Peyer's patch (tissue), 4 donors: ENCODE data around the gene EPC2. TPM values are rescaled to one million over a fixed set of nuclear protein-coding genes. Genes with fewer than 3 reads are reported as not detected.
"Not testable (repeated sequence)": the region's sequence is repeated elsewhere in the genome, so short reads cannot be mapped to it uniquely, and the experiment has no call there.

Experiments used
- DNase-seq, 3 donors: peaks; one replicate each; pipeline ENCODE4 v3.0.0-alpha.2; 2017 to 2019
- H3K27ac ChIP-seq, 4 donors: fragments of 200-600 bp; sonication (generic); one replicate each; pipeline ENCODE4 v1.5.1; 2016 to 2019
- H3K27me3 ChIP-seq, 2 donors: fragments of 200-600 bp; sonication (generic); one replicate each; pipeline ENCODE4 v1.5.1; 2019
- H3K36me3 ChIP-seq, 3 donors: fragments of 200-600 bp; sonication (generic); one replicate each; pipeline ENCODE4 v1.5.1; 2016 to 2019
- H3K4me1 ChIP-seq, 4 donors: fragments of 200-600 bp; sonication (generic); one replicate each; pipeline ENCODE4 v1.5.1; 2016 to 2019
- H3K4me3 ChIP-seq, 4 donors: fragments of 200-600 bp; sonication (generic); 1 replicate in 3 of 4; 2 replicates in 1 of 4; pipeline ENCODE4 v1.5.1; 2016 to 2019; ENCODE audit warnings: mild to moderate bottlenecking in 1 of 4
- H3K9me3 ChIP-seq, 4 donors: fragments of 200-600 bp; sonication (generic); one replicate each; pipeline ENCODE4 v1.5.1; 2016 to 2019; ENCODE audit warnings: mild to moderate bottlenecking in 1 of 4
- POLR2A ChIP-seq, 2 donors: fragments of 450-650 bp; IDR thresholded peaks; one replicate each; pipeline ENCODE4 v1.5.1; 2017; ENCODE audit warnings: antibody characterized with exemption in 2 of 2, mild to moderate bottlenecking in 2 of 2, moderate library complexity in 2 of 2
- total RNA-seq, 4 donors: library from RNA; depleted of rRNA; stranded (reverse); fragments of >200 nt; gene quantifications; one replicate each; pipeline ENCODE4 v1.1.0, GENCODE V29; 2016
- TF ChIP-seq, protein P1 (sequence below), 6 experiments: fragments of 450-650 bp in 4 of 6; fragments of 200-600 bp in 2 of 6; sonication (generic) in 1 of 6; IDR thresholded peaks; one replicate each; pipeline ENCODE4 v1.5.1; 2017 to 2019; ENCODE audit warnings: antibody characterized with exemption in 6 of 6, mild to moderate bottlenecking in 3 of 6, moderate library complexity in 1 of 6

The EPC2 gene
- total RNA-seq, 4 donors from 2014 or later, result 22.6 to 70.1 (median 28.3) TPM

DNA sequence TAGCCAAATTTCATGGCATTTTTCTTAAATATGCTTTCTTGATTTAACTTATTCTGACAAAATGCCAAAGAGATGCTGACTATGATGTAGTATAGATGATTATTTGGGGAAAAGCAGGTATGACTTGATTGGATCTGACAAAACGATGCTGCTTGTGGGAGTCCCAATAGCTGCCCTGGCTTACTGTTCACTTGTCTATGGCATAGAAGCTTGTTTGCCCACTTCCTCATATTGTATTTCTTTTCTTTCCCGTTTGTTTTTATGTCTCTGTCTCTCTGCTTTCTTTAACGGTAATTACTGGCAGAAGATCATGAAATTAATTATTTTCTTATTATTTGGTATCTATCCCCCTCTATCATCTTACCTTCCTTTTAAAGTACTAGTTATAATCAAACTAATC is 43.0 kb downstream of the EPC2 start:
- Histone ChIP-seq H3K9me3 (no peaks in the 10 kb centered on the region), H3K4me3 (no peak overlapping the region), H3K36me3 (peaks cover 0 to 18% (median 0%) of the 10 kb centered on the region in 3 donors), H3K4me1 (no peaks in the 10 kb centered on the region), H3K27me3 (no peaks in the 10 kb centered on the region), H3K27ac (no peak overlapping the region)
- TF ChIP-seq POLR2A (IDR thresholded peaks at IDR 0.05), result no peak
- TF ChIP-seq, protein P1, sequence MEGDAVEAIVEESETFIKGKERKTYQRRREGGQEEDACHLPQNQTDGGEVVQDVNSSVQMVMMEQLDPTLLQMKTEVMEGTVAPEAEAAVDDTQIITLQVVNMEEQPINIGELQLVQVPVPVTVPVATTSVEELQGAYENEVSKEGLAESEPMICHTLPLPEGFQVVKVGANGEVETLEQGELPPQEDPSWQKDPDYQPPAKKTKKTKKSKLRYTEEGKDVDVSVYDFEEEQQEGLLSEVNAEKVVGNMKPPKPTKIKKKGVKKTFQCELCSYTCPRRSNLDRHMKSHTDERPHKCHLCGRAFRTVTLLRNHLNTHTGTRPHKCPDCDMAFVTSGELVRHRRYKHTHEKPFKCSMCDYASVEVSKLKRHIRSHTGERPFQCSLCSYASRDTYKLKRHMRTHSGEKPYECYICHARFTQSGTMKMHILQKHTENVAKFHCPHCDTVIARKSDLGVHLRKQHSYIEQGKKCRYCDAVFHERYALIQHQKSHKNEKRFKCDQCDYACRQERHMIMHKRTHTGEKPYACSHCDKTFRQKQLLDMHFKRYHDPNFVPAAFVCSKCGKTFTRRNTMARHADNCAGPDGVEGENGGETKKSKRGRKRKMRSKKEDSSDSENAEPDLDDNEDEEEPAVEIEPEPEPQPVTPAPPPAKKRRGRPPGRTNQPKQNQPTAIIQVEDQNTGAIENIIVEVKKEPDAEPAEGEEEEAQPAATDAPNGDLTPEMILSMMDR (IDR thresholded peaks at IDR 0.05), result no peak
- no peak for DNase-seq

DNA sequence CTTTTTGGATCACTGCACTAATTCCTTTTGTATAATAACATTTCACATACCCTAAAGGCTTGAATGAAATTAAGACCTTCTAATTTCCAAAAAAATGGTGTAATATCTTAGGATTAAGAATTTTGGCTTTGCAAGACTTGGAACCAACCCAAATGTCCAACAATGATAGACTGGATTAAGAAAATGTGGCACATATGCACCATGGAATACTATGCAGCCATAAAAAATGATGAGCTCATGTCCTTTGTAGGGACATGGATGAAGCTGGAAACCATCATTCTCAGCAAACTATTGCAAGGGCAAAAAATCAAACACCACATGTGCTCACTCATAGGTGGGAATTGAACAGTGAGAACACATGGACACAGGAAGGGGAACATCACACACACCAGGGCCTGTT is 43.5 kb downstream of the EPC2 start:
- not testable (repeated sequence) for H3K4me1 ChIP-seq, H3K27ac ChIP-seq, H3K27me3 ChIP-seq, H3K9me3 ChIP-seq, DNase-seq, H3K4me3 ChIP-seq
- H3K36me3 ChIP-seq, result peaks cover 0 to 18% (median 0%) of the 10 kb centered on the region in 3 donors

DNA sequence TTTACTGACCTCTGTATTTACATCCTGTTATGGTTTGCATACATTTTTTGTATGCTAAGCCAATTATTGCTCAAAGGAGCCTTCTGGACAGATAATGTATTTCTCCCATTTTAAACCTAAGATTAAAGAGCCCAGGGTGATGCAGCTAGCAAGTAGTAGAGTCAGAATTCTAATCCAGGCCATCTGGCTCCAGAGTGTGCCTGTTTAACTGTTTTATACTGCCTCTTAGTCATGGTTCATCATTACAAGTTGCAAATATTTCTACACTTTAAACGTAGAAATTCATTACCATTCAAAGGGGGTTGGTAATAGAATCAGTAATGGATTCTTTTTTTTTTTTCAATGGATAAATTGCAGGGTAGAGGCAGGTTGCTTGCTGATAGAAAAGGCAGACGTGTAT is 52.4 kb downstream of the EPC2 start:
- peaks cover 0 to 10% (median 0%) of the 10 kb centered on the region in 3 donors for H3K36me3 ChIP-seq
- no peak overlapping the region for H3K4me3 ChIP-seq

DNA sequence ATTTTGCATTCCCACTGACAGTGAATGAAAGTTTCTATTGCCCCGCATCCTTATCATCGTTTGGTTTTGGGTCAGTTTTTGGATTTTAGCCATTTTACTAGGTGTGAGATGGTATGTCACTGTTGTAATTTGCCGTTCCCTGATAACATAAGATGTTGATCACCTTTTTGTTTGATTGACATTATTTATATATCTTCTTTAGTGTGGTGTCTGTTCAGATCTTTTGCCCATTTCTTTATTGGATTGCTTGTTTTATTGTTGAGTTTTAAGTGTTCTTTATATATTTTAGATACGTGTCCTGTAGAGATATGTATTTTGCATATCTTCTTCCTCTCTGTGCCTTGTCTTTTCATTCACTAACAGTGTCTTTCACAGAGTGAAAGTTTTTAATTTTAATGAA is 55.3 kb downstream of the EPC2 start:
- TF ChIP-seq, protein P1 (IDR thresholded peaks at IDR 0.05), result no peak
- no peak for TF ChIP-seq POLR2A (IDR thresholded peaks at IDR 0.05)
- H3K9me3 ChIP-seq, result peaks cover 0 to 7% (median 0%) of the 10 kb centered on the region in 4 donors
- H3K27ac ChIP-seq, result no peak overlapping the region
- no peaks in the 10 kb centered on the region for H3K36me3 ChIP-seq
- no peak for DNase-seq
- H3K4me1 ChIP-seq, result no peaks in the 10 kb centered on the region
- H3K4me3 ChIP-seq, result no peak overlapping the region
- no peaks in the 10 kb centered on the region for H3K27me3 ChIP-seq

More for the DNA sequence above, 52.4 kb downstream of the EPC2 start:
- no peak overlapping the region for H3K27ac ChIP-seq
- H3K27me3 ChIP-seq, result no peaks in the 10 kb centered on the region
- TF ChIP-seq, protein P1 (IDR thresholded peaks at IDR 0.05), result no peak
- no peak for TF ChIP-seq POLR2A (IDR thresholded peaks at IDR 0.05)
- H3K9me3 ChIP-seq, result peaks cover 0 to 7% (median 0%) of the 10 kb centered on the region in 4 donors
- H3K4me1 ChIP-seq, result no peaks in the 10 kb centered on the region
- DNase-seq, result no peak

DNA sequence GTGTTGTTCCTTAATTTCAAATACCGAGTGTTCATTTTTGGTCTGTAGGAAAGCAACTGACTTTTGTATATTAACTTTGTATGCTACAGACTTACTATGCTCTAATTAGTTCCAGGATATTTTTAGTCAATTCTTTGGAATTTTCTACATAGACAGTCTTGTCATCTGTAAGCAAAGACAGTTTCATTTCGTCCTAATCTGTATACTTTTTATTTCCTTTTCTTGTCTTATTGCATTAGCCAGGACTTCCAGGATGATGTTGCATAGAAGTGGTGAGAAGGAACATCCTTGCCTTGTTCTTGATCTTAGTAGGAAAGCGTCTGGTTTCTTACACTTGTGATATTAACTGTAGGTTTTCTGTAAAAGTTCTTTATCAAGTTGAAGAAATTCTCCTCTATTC is 56.5 kb downstream of the EPC2 start:
- H3K27ac ChIP-seq, result no peak overlapping the region
- no peaks in the 10 kb centered on the region for H3K4me1 ChIP-seq
- H3K9me3 ChIP-seq, result peaks cover 0 to 7% (median 0%) of the 10 kb centered on the region in 4 donors
- H3K4me3 ChIP-seq, result no peak overlapping the region
- no peaks in the 10 kb centered on the region for H3K27me3 ChIP-seq
- DNase-seq, result no peak
- H3K36me3 ChIP-seq, result peaks cover 0 to 6% (median 0%) of the 10 kb centered on the region in 3 donors
- TF ChIP-seq, protein P1 (IDR thresholded peaks at IDR 0.05), result no peak
- no peak for TF ChIP-seq POLR2A (IDR thresholded peaks at IDR 0.05)

- Histone ChIP-seq H3K9me3 (peaks cover 0 to 7% (median 0%) of the 10 kb centered on the region in 4 donors), H3K4me1 (no peaks in the 10 kb centered on the region), H3K27ac (no peak overlapping the region), H3K4me3 (no peak overlapping the region), H3K36me3 (peaks cover 0 to 6% (median 0%) of the 10 kb centered on the region in 3 donors), H3K27me3 (no peaks in the 10 kb centered on the region)
- no peak for DNase-seq
- TF ChIP-seq, protein P1 (IDR thresholded peaks at IDR 0.05), result no peak
- TF ChIP-seq POLR2A (IDR thresholded peaks at IDR 0.05), result no peak
Observed at GRCh38 chr2:148701877-148702276, 57.3 kb downstream of the EPC2 start.
